ENCODE measurements around the gene IRF3.

DNA sequence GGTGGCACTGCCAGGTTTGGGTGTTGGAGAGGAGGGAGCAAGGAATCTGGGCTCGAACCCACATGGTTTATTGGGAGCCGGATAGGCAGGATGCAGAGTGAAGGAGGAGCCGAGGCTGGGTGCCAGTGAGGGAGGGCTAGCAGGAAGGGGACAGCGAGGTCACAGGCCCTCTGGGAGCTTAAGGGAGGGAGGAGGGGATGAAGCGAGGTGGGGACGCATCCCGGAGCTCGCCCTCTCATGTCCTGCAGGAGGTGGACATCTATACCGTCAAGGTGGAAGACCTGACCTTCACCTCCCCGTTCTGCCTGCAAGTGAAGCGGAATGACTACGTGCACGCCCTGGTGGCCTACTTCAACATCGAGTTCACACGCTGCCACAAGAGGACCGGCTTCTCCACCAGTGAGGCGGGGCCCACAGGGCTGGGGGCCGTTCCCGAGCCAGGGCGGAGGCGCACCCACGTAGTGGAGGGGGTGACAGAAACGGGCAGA lies 20.2 kb upstream of the IRF3 start:
- TF ChIP-seq EZH2phosphoT487 (IDR thresholded peaks at IDR 0.05) = no peak
- TF ChIP-seq EZH2 (IDR thresholded peaks at IDR 0.05) = no peak
- TF ChIP-seq, protein P1, sequence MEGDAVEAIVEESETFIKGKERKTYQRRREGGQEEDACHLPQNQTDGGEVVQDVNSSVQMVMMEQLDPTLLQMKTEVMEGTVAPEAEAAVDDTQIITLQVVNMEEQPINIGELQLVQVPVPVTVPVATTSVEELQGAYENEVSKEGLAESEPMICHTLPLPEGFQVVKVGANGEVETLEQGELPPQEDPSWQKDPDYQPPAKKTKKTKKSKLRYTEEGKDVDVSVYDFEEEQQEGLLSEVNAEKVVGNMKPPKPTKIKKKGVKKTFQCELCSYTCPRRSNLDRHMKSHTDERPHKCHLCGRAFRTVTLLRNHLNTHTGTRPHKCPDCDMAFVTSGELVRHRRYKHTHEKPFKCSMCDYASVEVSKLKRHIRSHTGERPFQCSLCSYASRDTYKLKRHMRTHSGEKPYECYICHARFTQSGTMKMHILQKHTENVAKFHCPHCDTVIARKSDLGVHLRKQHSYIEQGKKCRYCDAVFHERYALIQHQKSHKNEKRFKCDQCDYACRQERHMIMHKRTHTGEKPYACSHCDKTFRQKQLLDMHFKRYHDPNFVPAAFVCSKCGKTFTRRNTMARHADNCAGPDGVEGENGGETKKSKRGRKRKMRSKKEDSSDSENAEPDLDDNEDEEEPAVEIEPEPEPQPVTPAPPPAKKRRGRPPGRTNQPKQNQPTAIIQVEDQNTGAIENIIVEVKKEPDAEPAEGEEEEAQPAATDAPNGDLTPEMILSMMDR (IDR thresholded peaks at IDR 0.05) = no peak
